Measurements from ENCODE around the gene MB21D2.
"Not testable (repeated sequence)": the region's sequence is repeated elsewhere in the genome, so short reads cannot be mapped to it uniquely, and the experiment has no call there.

The MB21D2 gene

DNA sequence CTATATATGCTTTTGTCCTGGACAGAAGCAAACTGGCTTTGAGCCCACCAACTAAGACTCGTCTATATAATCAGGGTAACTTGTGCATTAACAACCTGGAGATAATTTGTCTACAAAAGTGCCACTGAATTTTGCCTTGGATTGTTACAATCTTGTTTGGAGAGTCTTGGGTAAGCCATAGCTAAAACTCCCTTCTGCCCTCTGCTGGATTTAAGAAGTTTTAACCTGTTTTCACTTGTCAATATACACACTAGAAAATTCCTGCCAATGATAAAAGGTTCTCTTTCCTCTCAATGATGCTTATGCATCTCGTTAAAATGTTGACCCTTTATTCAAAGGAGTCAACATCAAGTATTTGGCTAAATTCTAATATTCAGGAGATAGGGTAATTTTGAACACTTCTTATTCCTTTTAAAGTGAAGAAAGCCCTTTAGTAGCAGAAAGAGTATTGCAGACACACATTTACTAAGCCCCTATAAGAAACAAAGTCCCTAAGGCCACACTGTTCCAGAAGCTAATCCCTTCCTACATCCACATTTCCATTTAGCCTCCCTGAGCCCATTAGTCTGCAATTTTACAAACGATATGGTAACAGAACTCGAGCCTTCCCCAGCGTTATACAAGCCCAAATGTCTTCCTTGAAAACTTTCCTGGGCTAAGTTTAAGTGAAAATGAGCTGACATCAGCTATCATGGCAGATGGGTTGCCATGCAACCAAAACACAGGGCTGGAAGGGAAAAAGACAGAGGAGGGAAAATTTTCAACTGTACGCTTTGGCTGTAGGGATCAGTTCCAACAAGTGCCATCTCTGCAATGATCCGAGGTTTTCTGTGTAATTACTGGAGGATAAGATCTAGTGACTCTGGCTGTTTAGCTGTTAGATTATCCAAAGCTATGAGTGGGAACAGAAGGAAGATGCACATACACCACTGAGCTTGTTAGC, 114.4 kb downstream of the MB21D2 start:
- DNase-seq (ENCODE audit: low read depth) = no peak

GRCh38 chr3:192801985-192802384, 115.7 kb downstream of the MB21D2 start:
- no peak for DNase-seq (ENCODE audit: low read depth)

GRCh38 chr3:192799721-192800120, 117.9 kb downstream of the MB21D2 start:
- no peak for DNase-seq (ENCODE audit: low read depth)

DNA sequence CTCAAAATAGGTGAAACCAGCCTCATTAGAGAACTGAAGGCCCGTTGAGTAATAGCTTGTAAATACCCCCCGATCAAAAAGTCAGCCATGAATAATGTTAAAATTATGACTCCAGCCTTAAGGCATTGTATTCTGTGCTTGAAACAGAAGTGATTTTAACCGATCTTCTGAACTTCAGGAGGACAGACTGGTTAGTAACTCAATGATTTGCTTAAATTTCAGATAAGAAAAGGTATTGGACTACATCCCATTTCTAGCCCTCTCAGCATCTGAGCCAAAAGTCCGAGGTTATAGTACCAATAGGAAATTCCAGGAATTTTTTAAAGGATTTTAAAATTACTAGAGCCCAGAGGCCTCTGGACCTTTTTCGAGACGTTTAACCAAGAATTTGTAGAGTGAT, 122.6 kb downstream of the MB21D2 start:
- DNase-seq (ENCODE audit: low read depth) = no peak

DNA sequence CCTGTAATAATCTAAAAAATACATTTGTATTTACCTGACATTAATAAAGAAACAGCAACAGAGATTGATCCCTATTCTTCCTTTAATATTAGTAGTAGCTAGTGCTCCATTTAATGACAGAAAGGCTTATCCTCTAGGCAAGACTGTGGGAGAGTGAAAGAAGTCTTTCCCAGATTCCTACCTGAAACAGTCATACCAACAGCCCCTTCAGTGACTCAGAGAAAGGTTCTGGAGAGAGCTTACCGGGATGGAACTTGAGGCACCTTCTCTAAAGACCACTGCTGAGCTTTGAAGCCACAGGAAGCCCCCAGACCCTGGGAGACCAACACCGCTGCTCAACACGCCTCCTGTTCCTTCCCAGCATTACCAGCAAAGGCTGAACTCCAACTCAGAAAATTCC, 123.4 kb downstream of the MB21D2 start:
- no peak for DNase-seq (ENCODE audit: low read depth)

DNA sequence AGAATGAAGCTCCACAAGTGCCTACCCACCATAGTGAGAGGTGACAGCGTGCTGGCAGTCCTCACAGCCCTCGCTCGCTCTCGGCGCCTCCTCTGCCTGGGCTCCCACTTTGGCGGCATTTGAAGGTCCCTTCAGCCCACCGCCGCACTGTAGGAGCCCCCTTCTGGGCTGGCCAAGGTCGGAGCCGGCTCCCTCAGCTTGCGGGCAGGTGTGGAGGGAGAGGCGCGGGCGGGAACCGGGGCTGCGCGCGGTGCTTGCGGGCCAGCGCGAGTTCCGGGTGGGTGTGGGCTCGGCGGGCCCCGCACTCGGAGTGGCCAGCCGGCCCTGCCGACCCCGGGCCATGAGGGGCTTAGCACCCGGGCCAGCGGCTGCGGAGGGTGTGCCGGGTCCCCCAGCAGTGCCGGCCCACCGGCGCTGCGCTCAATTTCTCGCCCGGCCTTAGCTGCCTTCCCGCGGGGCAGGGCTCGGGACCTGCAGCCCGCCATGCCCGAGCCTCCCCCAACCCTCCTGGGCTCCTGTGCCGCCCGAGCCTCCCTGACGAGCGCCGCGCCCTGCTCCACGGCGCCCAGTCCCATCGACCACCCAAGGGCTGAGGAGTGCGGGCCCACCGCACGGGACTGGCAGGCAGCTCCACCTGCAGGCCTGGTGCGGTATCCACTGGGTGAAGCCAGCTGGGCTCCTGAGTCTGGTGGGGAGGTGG, 128.7 kb downstream of the MB21D2 start:
- DNase-seq (ENCODE audit: low read depth) = not testable (repeated sequence)

DNA sequence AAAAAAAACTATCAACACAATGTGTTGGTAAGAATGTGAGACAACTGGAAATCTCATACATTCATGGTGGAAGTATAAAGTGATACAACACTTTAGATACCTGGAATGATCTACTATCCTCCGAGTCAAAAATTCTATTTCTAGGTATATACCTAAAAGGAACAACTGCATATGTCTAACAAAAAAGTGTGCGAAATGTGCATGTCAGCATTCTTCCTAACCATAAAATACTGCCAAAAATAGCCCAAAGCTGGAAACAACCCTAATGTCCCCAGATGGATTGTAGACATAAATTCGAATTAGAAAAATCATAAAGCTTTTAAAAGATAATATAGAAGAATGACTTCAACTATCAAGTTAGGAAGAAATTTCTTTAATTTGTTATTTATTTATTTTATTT, 139.1 kb downstream of the MB21D2 start:
- DNase-seq (ENCODE audit: low read depth) = no peak

GRCh38 chr3:192774341-192774740, 143.3 kb downstream of the MB21D2 start:
- not testable (repeated sequence) for DNase-seq (ENCODE audit: low read depth)

DNA sequence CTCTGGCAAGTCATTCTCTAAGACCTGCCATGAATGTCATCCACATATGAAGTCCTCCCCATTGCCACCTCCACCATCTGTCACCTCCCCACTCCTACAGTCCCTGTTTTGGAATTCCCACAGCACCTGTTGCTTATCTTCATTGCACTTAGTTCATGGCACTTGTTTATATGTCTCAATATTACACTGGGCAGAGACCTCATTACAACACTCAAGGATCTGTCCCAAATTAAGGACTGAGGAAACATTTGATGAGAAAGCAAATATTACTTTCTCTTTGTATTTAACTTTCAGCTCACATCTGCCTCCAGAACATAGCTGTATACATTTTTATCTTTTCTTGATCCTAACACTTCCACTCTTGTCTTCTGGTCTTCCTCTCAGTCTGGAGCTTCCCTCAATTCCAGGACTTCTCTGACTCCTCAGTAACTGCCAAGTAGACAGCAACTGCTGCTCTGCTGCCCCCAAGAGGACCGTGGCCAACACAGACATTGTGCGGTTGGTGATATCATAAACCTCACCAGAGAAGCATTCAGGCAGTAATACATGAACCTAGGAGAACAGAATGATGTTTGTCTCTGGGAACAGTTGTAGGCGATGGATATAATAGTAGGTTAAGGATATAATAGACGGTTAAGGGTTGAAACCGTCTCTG, 145.3 kb downstream of the MB21D2 start:
- no peak for DNase-seq (ENCODE audit: low read depth)

- no peak for DNase-seq (ENCODE audit: low read depth)
Observed at GRCh38 chr3:192758654-192759053, 159.0 kb downstream of the MB21D2 start.

GRCh38 chr3:192751148-192751547, 166.5 kb downstream of the MB21D2 start:
- DNase-seq (ENCODE audit: low read depth) = no peak

- DNase-seq (ENCODE audit: low read depth) = no peak
Observed at GRCh38 chr3:192750201-192750600, 167.5 kb downstream of the MB21D2 start.

DNA sequence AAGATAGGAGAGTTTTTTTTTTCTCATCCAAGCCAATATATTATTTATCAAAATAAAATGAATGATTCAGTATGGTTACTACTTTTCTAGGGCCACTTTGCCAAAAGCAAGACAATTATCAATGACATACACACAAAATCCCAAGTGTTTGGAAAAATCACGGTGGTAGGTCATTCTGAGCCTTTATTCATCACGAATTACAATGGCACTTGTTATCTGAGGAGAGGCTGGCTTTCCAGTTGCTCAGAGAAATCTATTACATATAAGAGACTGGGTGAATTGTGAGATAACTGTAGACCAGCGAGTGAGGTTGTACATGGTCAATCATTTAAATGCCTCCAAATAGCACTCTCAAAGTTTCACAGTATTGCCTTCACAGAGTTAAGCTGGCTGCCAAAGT, 169.9 kb downstream of the MB21D2 start:
- no peak for DNase-seq (ENCODE audit: low read depth)

DNA sequence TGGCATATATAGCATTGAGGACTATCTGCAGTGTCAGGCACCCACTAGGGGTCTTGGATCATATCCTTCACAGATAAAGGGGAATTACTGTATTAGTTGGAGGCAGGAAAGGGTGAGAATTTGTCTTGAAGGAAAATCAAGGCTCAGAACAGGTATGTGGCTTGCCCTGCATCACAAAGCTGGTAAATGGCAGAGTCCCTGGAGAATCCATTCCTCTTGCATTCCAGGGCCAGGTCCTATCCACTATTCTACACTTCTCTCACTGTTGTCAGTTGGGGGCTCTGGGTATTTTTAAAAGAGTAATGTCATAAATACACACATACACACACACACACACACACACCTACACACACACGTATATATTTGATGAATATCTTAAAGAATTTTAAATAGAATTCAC, 170.5 kb downstream of the MB21D2 start:
- DNase-seq (ENCODE audit: low read depth) = no peak
